H1 (cell line): ENCODE results near the gene NUCB1. TPM values are rescaled to one million over a fixed set of nuclear protein-coding genes. Genes with fewer than 3 reads are reported as not detected.

Experiments
- CTCF ChIA-PET: fragments of 300-600 bp; sonication (Branson Sonifier 250); formaldehyde crosslinking; loops from one replicate; lab custom pipeline; 2021; ENCODE audit not compliant: partially characterized antibody; lab: Charles Lee
- POLR2A ChIA-PET: fragments of 300-600 bp; sonication (Branson Sonifier 250); formaldehyde crosslinking; loops from one replicate; lab custom pipeline; 2021; ENCODE audit warnings: inconsistent platforms; ENCODE audit not compliant: partially characterized antibody; lab: Charles Lee
- DNase-seq, 2 experiments: peaks; one replicate each; pipeline versions ENCODE4 v3.0.0 to v3.0.0-alpha.2; 2010 to 2022; ENCODE audit warnings: low spot score in 2 of 2, low read depth in 1 of 2, mixed read lengths in 1 of 2
- FAIRE-seq: peaks from 2 replicates; lab custom pipeline; 2011; peaks lifted over from hg19 to GRCh38; lab: Jason Lieb, UNC
- H2AFZ ChIP-seq: 2 replicates; pipeline ENCODE4 v1.8.1; 2012; ENCODE audit warnings: low read length, inconsistent platforms
- H2AK5ac ChIP-seq: 2 replicates; pipeline ENCODE4 v1.6.1; 2013; ENCODE audit warnings: low read depth, low read length
- H2BK120ac ChIP-seq: replicated peaks from 2 replicates; pipeline ENCODE3; 2013; ENCODE audit warnings: low read depth, low read length, inconsistent platforms
- H2BK12ac ChIP-seq: 2 replicates; pipeline ENCODE4 v1.6.1; 2013; ENCODE audit warnings: low read depth, low read length
- H2BK15ac ChIP-seq: 2 replicates; pipeline ENCODE4 v1.6.1; 2013; ENCODE audit warnings: low read length
- H2BK20ac ChIP-seq: 2 replicates; pipeline ENCODE4 v1.6.1; 2013; ENCODE audit warnings: low read length
- H2BK5ac ChIP-seq: 2 replicates; pipeline ENCODE4 v1.6.1; 2013; ENCODE audit warnings: low read depth, low read length
- H3K14ac ChIP-seq: 2 replicates; pipeline ENCODE4 v1.6.1; 2013; ENCODE audit warnings: inconsistent platforms; ENCODE audit not compliant: insufficient read length
- H3K18ac ChIP-seq: 2 replicates; pipeline ENCODE4 v1.6.1; 2013; ENCODE audit warnings: low read length; ENCODE audit errors: extremely low read depth
- H3K23ac ChIP-seq: 2 replicates; pipeline ENCODE4 v1.6.1; 2013; ENCODE audit warnings: inconsistent platforms; ENCODE audit not compliant: insufficient read length
- H3K23me2 ChIP-seq: 2 replicates; pipeline ENCODE4 v1.6.1; 2013; ENCODE audit warnings: low read depth, low read length
- H3K27ac ChIP-seq: 2 replicates; pipeline ENCODE4 v1.6.1; 2011; ENCODE audit warnings: low read depth, low read length, inconsistent platforms
- H3K27me3 ChIP-seq, 4 experiments: replicated peaks in 1 of 4; 1 replicate in 1 of 4; 2 replicates in 3 of 4; pipeline versions ENCODE4 v1.6.1 to v1.8.1; 2011 to 2013; ENCODE audit warnings: low read length in 3 of 4, mild to moderate bottlenecking in 3 of 4, inconsistent platforms in 2 of 4, mixed read lengths in 2 of 4, moderate library complexity in 1 of 4; ENCODE audit not compliant: control insufficient read depth in 3 of 4, insufficient read depth in 3 of 4; ENCODE audit errors: extremely low read depth in 1 of 4
- H3K36me3 ChIP-seq, 4 experiments: 2 replicates each; pipeline versions ENCODE4 v1.6.1 to v1.8.1; 2011 to 2013; ENCODE audit warnings: mild to moderate bottlenecking in 4 of 4, low read length in 3 of 4, moderate library complexity in 2 of 4, control low read depth in 1 of 4, inconsistent platforms in 1 of 4; ENCODE audit not compliant: insufficient read depth in 4 of 4, control insufficient read depth in 2 of 4
- H3K4ac ChIP-seq: replicated peaks from 2 replicates; pipeline ENCODE3; 2013; ENCODE audit warnings: low read length, low read depth, mixed read lengths, inconsistent platforms; ENCODE audit not compliant: insufficient read length
- H3K4me1 ChIP-seq, 4 experiments: replicated peaks in 1 of 4; 1 replicate in 1 of 4; 2 replicates in 3 of 4; pipeline versions ENCODE4 v1.6.1 to v1.8.1; 2011 to 2013; ENCODE audit warnings: low read length in 3 of 4, inconsistent platforms in 2 of 4, mixed read lengths in 1 of 4; ENCODE audit not compliant: insufficient read depth in 4 of 4, control insufficient read depth in 3 of 4
- H3K4me2 ChIP-seq, 2 experiments: 2 replicates each; pipeline versions ENCODE4 v1.6.1 to v1.8.1; 2011 to 2013; ENCODE audit warnings: low read depth in 2 of 2, low read length in 2 of 2, control low read depth in 1 of 2, inconsistent platforms in 1 of 2, mild to moderate bottlenecking in 1 of 2; ENCODE audit not compliant: insufficient read depth in 1 of 2
- H3K4me3 ChIP-seq, 4 experiments: fragments of 200-600, 300-600 bp in 1 of 4; sonication (generic), shearing (Covaris generic), sonication (Bioruptor Twin) in 1 of 4; 2 replicates each; pipeline versions ENCODE4 v1.5.1 to v1.8.1; 2011 to 2016; ENCODE audit warnings: low read length in 4 of 4, low read depth in 3 of 4, control low read depth in 2 of 4, inconsistent platforms in 2 of 4, mild to moderate bottlenecking in 2 of 4, mixed read lengths in 1 of 4, moderate library complexity in 1 of 4; ENCODE audit not compliant: insufficient read depth in 2 of 4; ENCODE audit errors: extremely low read depth in 1 of 4
- H3K56ac ChIP-seq: replicated peaks from 2 replicates; pipeline ENCODE3; 2013; ENCODE audit warnings: low read depth, mild to moderate bottlenecking, mixed read lengths, low read length, inconsistent platforms; ENCODE audit not compliant: insufficient read length
- H3K79me1 ChIP-seq: 2 replicates; pipeline ENCODE4 v1.6.1; 2013; ENCODE audit warnings: low read depth, low read length, control low read depth
- H3K79me2 ChIP-seq, 2 experiments: 2 replicates each; pipeline versions ENCODE4 v1.6.1 to v1.8.1; 2012 to 2013; ENCODE audit warnings: low read length in 2 of 2, mild to moderate bottlenecking in 2 of 2, inconsistent platforms in 1 of 2; ENCODE audit not compliant: insufficient read depth in 2 of 2, control insufficient read depth in 1 of 2
- H3K9ac ChIP-seq, 4 experiments: replicated peaks in 1 of 4; 1 replicate in 1 of 4; 2 replicates in 3 of 4; pipeline versions ENCODE4 v1.6.1 to v1.8.1; 2011 to 2013; ENCODE audit warnings: low read depth in 3 of 4, low read length in 3 of 4, control low read depth in 2 of 4, mild to moderate bottlenecking in 2 of 4, moderate library complexity in 2 of 4, inconsistent platforms in 1 of 4; ENCODE audit errors: extremely low read depth in 1 of 4
- H3K9me3 ChIP-seq, 2 experiments: 2 replicates each; pipeline versions ENCODE4 v1.6.1 to v1.8.1; 2012 to 2013; ENCODE audit warnings: mild to moderate bottlenecking in 2 of 2, moderate library complexity in 2 of 2, control low read depth in 1 of 2, inconsistent platforms in 1 of 2, low read depth in 1 of 2, low read length in 1 of 2, mixed read lengths in 1 of 2; ENCODE audit not compliant: insufficient read depth in 2 of 2
- H4K20me1 ChIP-seq, 2 experiments: replicated peaks in 1 of 2; 2 replicates each; pipeline versions ENCODE3 to v1.8.1; 2011 to 2013; ENCODE audit warnings: inconsistent platforms in 2 of 2, low read length in 2 of 2, mild to moderate bottlenecking in 1 of 2; ENCODE audit not compliant: insufficient read depth in 2 of 2, control insufficient read depth in 1 of 2
- H4K5ac ChIP-seq: 2 replicates; pipeline ENCODE4 v1.6.1; 2013; ENCODE audit warnings: low read length, low read depth, mixed read lengths, inconsistent platforms; ENCODE audit not compliant: insufficient read length
- H4K8ac ChIP-seq: 2 replicates; pipeline ENCODE4 v1.8.0; 2013; ENCODE audit warnings: mild to moderate bottlenecking, moderate library complexity, low read length, inconsistent platforms; ENCODE audit not compliant: insufficient read depth; ENCODE audit errors: extremely low read depth
- H4K91ac ChIP-seq: replicated peaks from 2 replicates; pipeline ENCODE3; 2013; ENCODE audit warnings: low read length, mixed read lengths, inconsistent platforms; ENCODE audit not compliant: insufficient read length
- JUN ChIP-seq: IDR thresholded peaks from 2 replicates; pipeline ENCODE4 v1.6.1; 2011; ENCODE audit warnings: low read depth, mild to moderate bottlenecking, improper control_type of control experiment, low read length
- KDM4A ChIP-seq: IDR thresholded peaks from one replicate; pipeline ENCODE4 v1.7.1; 2012; ENCODE audit warnings: low read depth, mild to moderate bottlenecking, moderate library complexity, low read length, inconsistent platforms; ENCODE audit not compliant: severe bottlenecking
- RBBP5 ChIP-seq: IDR thresholded peaks from 2 replicates; pipeline ENCODE4 v1.7.1; 2012; ENCODE audit warnings: low read depth, mild to moderate bottlenecking, inconsistent platforms, low read length, moderate library complexity, borderline replicate concordance
- RXRA ChIP-seq: IDR thresholded peaks from 2 replicates; pipeline ENCODE4 v1.6.1; 2011; ENCODE audit warnings: low read depth, mild to moderate bottlenecking, low read length, moderate library complexity; ENCODE audit not compliant: insufficient read depth
- SIRT6 ChIP-seq: IDR thresholded peaks from one replicate; pipeline ENCODE4 v1.7.1; 2012; ENCODE audit warnings: low read length, inconsistent platforms
- TBP ChIP-seq: IDR thresholded peaks from 2 replicates; pipeline ENCODE4 v1.6.1; 2011; ENCODE audit warnings: low read depth, low read length, improper control_type of control experiment
- WGBS, 2 experiments: shearing (Covaris generic) in 1 of 2; methylation state at CpG; one replicate each; pipeline versions ENCODE4 v1.1.6 to v1.1.7; 2013 to 2015; ENCODE audit warnings: low lambda C conversion rate in 2 of 2, mixed read lengths in 2 of 2, inconsistent platforms in 1 of 2, low coverage in 1 of 2, missing lambda C conversion rate in 1 of 2; ENCODE audit not compliant: insufficient replicate concordance in 2 of 2, insufficient coverage in 1 of 2, insufficient read length in 1 of 2; ENCODE audit errors: extremely low coverage in 1 of 2, missing lambda C conversion rate in 1 of 2; 5-methylcytosine and 5-hydroxymethylcytosine counted together
- polyA plus RNA-seq, 7 experiments: library from polyadenylated mRNA; depleted of rRNA in 3 of 7; stranded (reverse) in 5 of 7; unstranded in 2 of 7; fragments of >200 nt in 5 of 7; fragments of 200-250 nt in 2 of 7; gene quantifications; 1 replicate in 5 of 7; 2 replicates in 1 of 7; 4 replicates in 1 of 7; pipeline versions ENCODE4 v1.2.1 to v1.2.3, GENCODE V29; 2011 to 2013; ENCODE audit warnings: missing spikeins in 2 of 7, mixed read lengths in 2 of 7
- total RNA-seq: library from RNA; stranded (reverse); fragmentation: NEBNext Ultra II Directional; extraction: Animal tissue kit (Norgen Biotek cat#: 25700); gene quantifications from 2 replicates; pipeline ENCODE4 v1.2.1, GENCODE V29; 2021

NUCB1 gene
- total and polyA plus RNA-seq, 2 of the 8 experiments (the other 6 are each of a cell fraction or from before 2014, with no cell fraction given), result 111 to 121 TPM

- no peaks in the 10 kb centered on the region for H3K9me3 ChIP-seq
- no peaks in the 10 kb centered on the region for H3K79me2 ChIP-seq
- H2AK5ac ChIP-seq, result no peak overlapping the region
- TF ChIP-seq KDM4A (no peak), RXRA (no peak), JUN (no peak), RBBP5 (no peak), TBP (no peak), SIRT6 (no peak)
- no peak overlapping the region for H2BK20ac ChIP-seq
- no peak overlapping the region for H3K23ac ChIP-seq
- H2BK120ac ChIP-seq, result no peak overlapping the region
- no peak overlapping the region for H4K91ac ChIP-seq
- no peak overlapping the region for H3K4me3 ChIP-seq
- no peak overlapping the region for H3K56ac ChIP-seq
- 0 out of 2 replicates have a peak, but pooled peaks cover 2% of the 10 kb centered on the region for H3K79me1 ChIP-seq
- no peak overlapping the region for H2BK12ac ChIP-seq
- no peak overlapping the region for H3K14ac ChIP-seq
- no peak overlapping the region for H3K4ac ChIP-seq
- no peaks in the 10 kb centered on the region for H3K27me3 ChIP-seq
- no peak overlapping the region for H3K18ac ChIP-seq
- ChIA-PET CTCF (interaction anchor here (0.7 to 3.5 kb wide), 5 partner anchors 9 to 117 kb away, joined by 3 to 15 read pairs (median 5); no protein-coding TSS in a partner anchor), POLR2A (interaction anchor here (1.0 to 8.0 kb wide), 6 partner anchors 8 to 25 kb away, joined by 3 to 40 read pairs (median 6); partner anchors contain the start of gene PPP1R15A)
- H4K5ac ChIP-seq, result no peak overlapping the region
- H3K36me3 ChIP-seq, result 0 out of 8 replicates have a peak, but pooled peaks cover 0 to 5% (median 0%) of the 10 kb centered on the region in 4 experiments
- no peak overlapping the region for H3K27ac ChIP-seq
- no peak overlapping the region for H2BK15ac ChIP-seq
- FAIRE-seq (no peak), DNase-seq (no peak)
- no peak overlapping the region for H4K8ac ChIP-seq
- no peaks in the 10 kb centered on the region for H3K4me1 ChIP-seq
- no peak overlapping the region for H3K9ac ChIP-seq
- 85% methylated on average over 7 of the region's 8 CpGs; no CpG with 5 or more reads in 1 of the 2 experiments for WGBS, 2 experiments
- no peak overlapping the region for H3K4me2 ChIP-seq
- H4K20me1 ChIP-seq, result peaks cover 0 to 1% of the 10 kb centered on the region in 2 experiments
- H2BK5ac ChIP-seq, result no peak overlapping the region
- H3K23me2 ChIP-seq, result no peaks in the 10 kb centered on the region
- no peak overlapping the region for H2AFZ ChIP-seq
These were observed 46.6 kb upstream of the NUCB1 start for GRCh38 chr19:48853483-48853882.
